ENCODE measurements around the gene TKTL1. TPM values are rescaled to one million over a fixed set of nuclear protein-coding genes. Genes with fewer than 3 reads are reported as not detected.

TKTL1 gene
- total RNA-seq, 4 donors from 2014 or later, result 0.31 TPM; not detected in 2

DNA sequence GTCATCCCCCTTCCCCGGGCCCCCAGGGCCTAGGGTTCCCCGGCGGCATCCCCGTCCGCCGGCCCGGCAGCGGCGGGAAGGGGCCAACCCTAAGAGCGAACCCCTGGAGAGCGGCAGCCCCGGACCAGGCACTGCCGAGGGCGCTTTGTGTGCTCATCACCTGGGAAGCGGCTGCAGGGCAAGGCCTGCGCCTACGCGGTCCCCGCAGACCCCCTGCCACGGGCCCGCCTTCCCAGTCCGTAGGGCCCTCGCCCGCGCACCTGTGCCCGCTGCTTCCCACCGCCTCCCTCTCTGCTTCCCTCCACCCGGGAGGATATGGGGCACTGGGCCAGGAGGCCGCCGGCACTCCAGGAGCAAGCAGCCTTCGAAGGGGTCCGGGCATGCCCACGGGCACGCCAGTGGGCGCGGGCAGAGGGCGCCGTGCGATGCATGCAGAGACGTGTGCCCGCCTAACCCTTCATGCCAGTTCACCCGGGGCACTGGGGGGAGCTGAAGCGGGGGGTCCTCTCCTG, 76.2 kb downstream of the TKTL1 start:
- peaks cover 0 to 24% of the 10 kb centered on the region in 2 donors for H3K36me3 ChIP-seq
- TF ChIP-seq EP300 (IDR thresholded peaks at IDR 0.05), result no peak
- peak; percentile 49 for TF ChIP-seq POLR2AphosphoS5 (IDR thresholded peaks at IDR 0.05)
- peak overlapping the region; percentile 63 to 74 for H3K4me3 ChIP-seq
- no CpG with 5 or more reads among the region's 43 CpGs for WGBS, 2 donors (ENCODE audit: low coverage in 1 of 2)
- no peaks in the 10 kb centered on the region for H3K9me3 ChIP-seq
- peak overlapping the region; percentile 94 to 99 (median 96) for H3K27ac ChIP-seq
- H3K4me1 ChIP-seq, result peaks cover 0 to 54% (median 13%) of the 10 kb centered on the region in 3 donors
- no peaks in the 10 kb centered on the region for H3K27me3 ChIP-seq
- ATAC-seq, result no peak

DNA sequence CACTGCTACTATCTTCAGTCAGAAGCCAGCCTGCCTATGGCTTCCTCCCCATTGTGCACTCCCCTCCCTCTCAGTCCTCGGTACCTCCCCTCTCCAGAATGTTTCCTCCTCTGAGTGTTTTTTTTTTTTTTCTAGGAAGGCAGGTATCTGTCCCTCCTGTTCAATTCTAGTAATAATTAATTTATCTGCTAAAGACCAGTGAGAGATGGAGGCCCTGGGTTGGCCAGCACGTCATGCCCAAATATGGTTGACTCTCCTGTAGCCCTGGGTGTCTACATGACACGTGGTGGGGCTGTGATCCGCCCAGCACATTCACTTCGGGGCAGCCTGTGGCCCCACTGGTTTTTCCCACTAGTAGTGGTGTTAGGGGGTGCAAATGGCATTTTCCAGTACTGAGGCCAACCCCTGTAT, 77.0 kb downstream of the TKTL1 start:
- peak overlapping the region; percentile 63 to 74 for H3K4me3 ChIP-seq
- H3K36me3 ChIP-seq, result peaks cover 0 to 17% of the 10 kb centered on the region in 2 donors
- H3K4me1 ChIP-seq, result peaks cover 0 to 54% (median 11%) of the 10 kb centered on the region in 3 donors
- no peak for TF ChIP-seq POLR2A (IDR thresholded peaks at IDR 0.05)
- peak; percentile 58 for TF ChIP-seq POLR2AphosphoS5 (IDR thresholded peaks at IDR 0.05)
- H3K27ac ChIP-seq, result peak overlapping the region; percentile 94 to 99 (median 96)
- ATAC-seq, result no peak
- 0 to 27% methylated on average over 1 to 3 of the region's 5 CpGs for WGBS, 2 donors (ENCODE audit: low coverage in 1 of 2)
- no peaks in the 10 kb centered on the region for H3K9me3 ChIP-seq
- H3K27me3 ChIP-seq, result no peaks in the 10 kb centered on the region

DNA sequence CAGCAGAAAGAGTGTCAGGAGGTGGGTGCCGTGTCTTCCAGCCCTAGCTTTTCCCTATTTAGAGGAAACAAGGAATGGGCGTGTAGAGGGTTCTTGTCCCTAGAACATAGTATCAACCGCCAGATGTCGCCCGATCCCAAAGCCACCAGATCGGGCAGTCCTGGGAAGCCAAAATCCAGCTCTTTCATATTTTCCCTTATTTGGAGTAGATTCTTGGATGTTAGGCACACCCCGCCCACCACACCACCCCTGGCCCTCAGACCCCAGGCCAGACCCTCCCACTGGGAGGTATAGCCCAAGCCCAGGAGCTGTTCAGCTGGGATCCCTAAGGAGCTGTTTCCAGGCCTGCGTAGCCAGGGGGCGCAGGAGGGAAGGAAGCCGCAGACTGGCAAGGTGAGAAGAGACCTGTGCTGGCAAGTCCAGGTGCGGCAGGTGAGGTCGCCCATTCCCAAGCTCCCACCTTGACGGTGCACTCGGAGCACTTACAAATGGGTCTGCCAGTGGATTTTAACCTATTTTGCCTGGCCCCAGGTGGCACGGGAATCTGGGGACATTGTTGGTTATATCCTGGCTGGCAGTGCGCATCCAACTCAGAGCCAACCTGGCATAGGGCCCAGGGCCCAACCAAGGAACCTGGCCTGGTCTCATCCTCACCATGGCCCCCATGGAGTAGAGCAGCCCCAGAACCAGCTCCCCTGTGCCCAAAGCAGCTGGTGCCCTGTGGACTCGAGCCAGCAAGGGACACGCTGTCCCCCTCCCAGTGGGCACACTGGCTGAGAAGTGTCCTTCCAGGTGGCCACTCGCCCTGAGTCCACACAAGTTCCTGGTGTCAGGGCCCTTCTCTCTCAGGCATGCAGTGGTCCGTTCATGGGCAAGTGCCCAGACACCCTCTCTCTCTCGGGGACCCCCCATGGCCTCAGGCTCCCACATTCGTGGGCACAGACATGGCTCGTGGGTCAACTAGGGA, 78.0 kb downstream of the TKTL1 start:
- TF ChIP-seq POLR2A (IDR thresholded peaks at IDR 0.05), result peak in 1 of 2 donors; percentile 43
- TF ChIP-seq POLR2AphosphoS5 (IDR thresholded peaks at IDR 0.05), result peak; percentile 73
- TF ChIP-seq EP300 (IDR thresholded peaks at IDR 0.05), result no peak
- TF ChIP-seq, protein P1, sequence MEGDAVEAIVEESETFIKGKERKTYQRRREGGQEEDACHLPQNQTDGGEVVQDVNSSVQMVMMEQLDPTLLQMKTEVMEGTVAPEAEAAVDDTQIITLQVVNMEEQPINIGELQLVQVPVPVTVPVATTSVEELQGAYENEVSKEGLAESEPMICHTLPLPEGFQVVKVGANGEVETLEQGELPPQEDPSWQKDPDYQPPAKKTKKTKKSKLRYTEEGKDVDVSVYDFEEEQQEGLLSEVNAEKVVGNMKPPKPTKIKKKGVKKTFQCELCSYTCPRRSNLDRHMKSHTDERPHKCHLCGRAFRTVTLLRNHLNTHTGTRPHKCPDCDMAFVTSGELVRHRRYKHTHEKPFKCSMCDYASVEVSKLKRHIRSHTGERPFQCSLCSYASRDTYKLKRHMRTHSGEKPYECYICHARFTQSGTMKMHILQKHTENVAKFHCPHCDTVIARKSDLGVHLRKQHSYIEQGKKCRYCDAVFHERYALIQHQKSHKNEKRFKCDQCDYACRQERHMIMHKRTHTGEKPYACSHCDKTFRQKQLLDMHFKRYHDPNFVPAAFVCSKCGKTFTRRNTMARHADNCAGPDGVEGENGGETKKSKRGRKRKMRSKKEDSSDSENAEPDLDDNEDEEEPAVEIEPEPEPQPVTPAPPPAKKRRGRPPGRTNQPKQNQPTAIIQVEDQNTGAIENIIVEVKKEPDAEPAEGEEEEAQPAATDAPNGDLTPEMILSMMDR (IDR thresholded peaks at IDR 0.05), result peak in 2 of 4 experiments; percentile 21 to 58
- Histone ChIP-seq H3K27ac (peak overlapping the region; percentile 94 to 99 (median 96)), H3K4me3 (peak overlapping the region; percentile 63 to 74), H3K36me3 (peaks cover 0 to 12% of the 10 kb centered on the region in 2 donors), H3K27me3 (no peaks in the 10 kb centered on the region), H3K9me3 (no peaks in the 10 kb centered on the region), H3K4me1 (peaks cover 0 to 48% (median 2%) of the 10 kb centered on the region in 3 donors)
- ATAC-seq, result no peak
- 0 to 14% methylated on average over 1 to 3 of the region's 23 CpGs for WGBS, 2 donors (ENCODE audit: low coverage in 1 of 2)

DNA sequence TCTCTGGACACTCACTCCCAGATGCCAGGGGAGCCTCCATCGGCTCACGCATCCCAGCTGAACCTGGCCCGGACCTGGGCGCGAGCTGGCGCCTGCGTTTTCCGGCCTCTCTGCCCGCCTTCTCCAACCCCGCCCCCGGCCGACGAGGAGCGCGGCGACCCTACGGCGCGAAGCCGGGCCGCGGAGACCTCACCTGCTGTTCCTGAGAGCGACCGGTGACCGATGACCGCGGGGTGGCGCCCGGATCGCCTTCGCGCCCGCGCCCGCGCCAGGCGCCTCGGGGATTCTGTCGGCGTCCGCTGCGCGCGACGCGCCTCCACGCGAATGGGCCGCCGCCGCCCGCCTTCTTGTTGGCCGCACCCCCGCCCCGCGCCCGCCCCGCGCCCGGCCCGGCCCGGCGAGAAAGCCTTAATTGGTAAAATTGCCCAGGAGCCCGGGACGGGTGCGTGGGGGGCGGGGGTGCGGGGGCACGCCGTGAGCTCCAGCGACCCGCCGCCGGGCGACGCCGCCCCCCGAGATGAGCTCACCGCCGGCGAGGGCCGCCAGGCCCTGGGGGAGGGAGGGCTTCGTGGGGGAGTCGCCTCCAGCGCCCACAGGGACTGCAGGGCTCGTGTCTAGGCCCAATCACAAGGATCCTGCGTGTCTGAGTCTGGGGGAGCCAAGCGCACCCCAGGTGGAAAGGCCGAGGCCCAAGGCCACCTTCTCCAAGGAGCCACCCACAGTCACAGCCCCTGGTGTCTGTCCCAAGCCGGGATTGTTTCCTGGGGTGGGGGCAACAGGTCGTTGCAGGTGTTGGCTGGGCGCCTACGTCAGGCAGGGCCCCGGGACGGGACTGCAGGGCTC, 78.9 kb downstream of the TKTL1 start, which contains the start of gene FLNA:
TSS of gene FLNA (minus strand) at position 322 of the 843 bp plus-strand sequence. CDS start 3,389 bp downstream, outside the sequence.
- ATAC-seq, result peak; percentile 1
- Histone ChIP-seq H3K27ac (peak within 1 kb of the TSS; percentile 94 to 100 (median 98)), H3K9me3 (no peaks in the 10 kb centered on the region), H3K4me3 (peak within 1 kb of the TSS; percentile 63 to 74), H3K36me3 (peaks cover 0 to 12% of the 10 kb centered on the region in 2 donors), H3K27me3 (no peaks in the 10 kb centered on the region), H3K4me1 (peaks cover 0 to 42% (median 2%) of the 10 kb centered on the region in 3 donors)
- TF ChIP-seq, protein P1 (IDR thresholded peaks at IDR 0.05), result peak in 2 of 4 experiments; percentile 3 to 19
- TF ChIP-seq POLR2AphosphoS5 (IDR thresholded peaks at IDR 0.05) (peak; percentile 59), EP300 (IDR thresholded peaks at IDR 0.05) (no peak), POLR2A (IDR thresholded peaks at IDR 0.05) (peak; percentile 84 to 86)
- WGBS, 2 donors (ENCODE audit: low coverage in 1 of 2), result no CpG with 5 or more reads among the region's 95 CpGs

DNA sequence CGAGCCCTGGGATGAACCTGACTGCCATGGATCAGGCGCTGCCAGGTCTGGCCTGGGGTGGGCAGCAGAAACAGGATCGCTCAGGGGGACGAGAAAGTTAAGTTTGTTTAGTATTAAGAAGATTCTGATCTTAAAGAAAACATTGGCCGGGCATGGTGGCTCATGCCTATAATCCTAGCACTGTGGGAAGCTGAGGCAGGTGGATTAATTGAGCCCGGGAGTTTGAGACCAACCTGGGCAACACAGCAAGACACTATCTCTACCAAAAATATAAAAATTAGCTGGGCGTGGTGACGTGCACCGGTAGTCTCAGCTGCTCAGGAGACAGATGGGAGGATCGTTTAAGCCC, 79.5 kb downstream of the TKTL1 start:
- Histone ChIP-seq H3K27me3 (no peaks in the 10 kb centered on the region), H3K4me1 (peaks cover 0 to 44% (median 2%) of the 10 kb centered on the region in 3 donors), H3K36me3 (peaks cover 0 to 9% of the 10 kb centered on the region in 2 donors), H3K4me3 (peak overlapping the region; percentile 63 to 74), H3K27ac (peak overlapping the region; percentile 94 to 100 (median 98)), H3K9me3 (no peaks in the 10 kb centered on the region)
- no peak for TF ChIP-seq POLR2AphosphoS5 (IDR thresholded peaks at IDR 0.05)
- TF ChIP-seq, protein P1 (IDR thresholded peaks at IDR 0.05), result no peak
- TF ChIP-seq EP300 (IDR thresholded peaks at IDR 0.05), result no peak
- no peak for TF ChIP-seq POLR2A (IDR thresholded peaks at IDR 0.05)
- no peak for ATAC-seq
- WGBS, 2 donors (ENCODE audit: low coverage in 1 of 2), result 50% methylated on average over 2 of the region's 10 CpGs; no CpG with 5 or more reads in 1 of the 2 donors
